Heart right ventricle (tissue), 16 donors: ENCODE measurements around the gene SCRN2. TPM values are rescaled to one million over a fixed set of nuclear protein-coding genes. Genes with fewer than 3 reads are reported as not detected.

Source experiments
- ATAC-seq, 8 donors: fragments of 200-7000 bp; cut with Tn5 transposase; one replicate each; pipeline ENCODE4 v1.9.1; 2020; ENCODE audit warnings: mild to moderate bottlenecking in 8 of 8, moderate library complexity in 8 of 8, moderate number of reproducible peaks in 1 of 8
- DNase-seq, 2 donors: peaks; one replicate each; pipeline ENCODE4 v3.0.0-alpha.2; 2020
- H3K27ac ChIP-seq, 10 donors: fragments of 200-600 bp; sonication (generic) in 2 of 10; one replicate each; pipeline versions ENCODE4 v1.5.0 to v1.8.0; 2020 to 2022; ENCODE audit warnings: mild to moderate bottlenecking in 3 of 10
- H3K27me3 ChIP-seq, 7 donors: fragments of 200-600 bp; one replicate each; pipeline ENCODE4 v1.8.0; 2021 to 2022; ENCODE audit warnings: mild to moderate bottlenecking in 2 of 7
- H3K36me3 ChIP-seq, 9 donors: fragments of 200-600 bp; sonication (generic) in 1 of 9; one replicate each; pipeline versions ENCODE4 v1.5.0 to v1.8.0; 2020 to 2022; ENCODE audit warnings: mild to moderate bottlenecking in 2 of 9
- H3K4me1 ChIP-seq, 9 donors: fragments of 200-600 bp; sonication (generic) in 1 of 9; one replicate each; pipeline versions ENCODE4 v1.5.0 to v1.8.0; 2020 to 2022; ENCODE audit warnings: mild to moderate bottlenecking in 4 of 9
- H3K4me3 ChIP-seq, 10 donors: fragments of 200-600 bp; sonication (generic) in 2 of 10; one replicate each; pipeline versions ENCODE4 v1.5.0 to v1.8.0; 2020 to 2022; ENCODE audit warnings: mild to moderate bottlenecking in 7 of 10, moderate library complexity in 2 of 10
- H3K9me3 ChIP-seq, 11 donors: fragments of 200-600 bp in 10 of 11; sonication (generic) in 2 of 11; one replicate each; pipeline versions ENCODE4 v1.5.0 to v1.8.0; 2013 to 2022; ENCODE audit warnings: mild to moderate bottlenecking in 2 of 11, control low read depth in 1 of 11, moderate library complexity in 1 of 11
- CTCF ChIP-seq, 9 donors: fragments of 200-600 bp; sonication (generic) in 2 of 9; IDR thresholded peaks; one replicate each; pipeline versions ENCODE4 v1.5.0 to v1.8.0; 2021 to 2022; ENCODE audit warnings: antibody characterized with exemption in 9 of 9, mild to moderate bottlenecking in 5 of 9, moderate library complexity in 1 of 9
- WGBS, 2 donors: extraction: QIAGEN DNeasy Blood & Tissue Kit; methylation state at CpG; one replicate each; pipeline ENCODE4 v1.1.7; 2013; ENCODE audit warnings: inconsistent platforms in 1 of 2; 5-methylcytosine and 5-hydroxymethylcytosine counted together
- intact Hi-C, 10 donors: fragments of 100-400 bp; cut with DNase I; formaldehyde crosslinking; loops; one replicate each; pipeline versions ENCODE4 v1.11.1 to v1.14.2; 2022
- polyA plus RNA-seq, 2 donors: library from polyadenylated mRNA; stranded (reverse); fragments of 200-250 nt; gene quantifications; one replicate each; pipeline ENCODE4 v1.2.3, GENCODE V29; 2013
- total RNA-seq, 10 donors: library from RNA; stranded (reverse); fragmentation: NEBNext Ultra II Directional in 3 of 10; extraction: Animal tissue kit (Norgen Biotek cat#: 25700) in 3 of 10; gene quantifications; one replicate each; pipeline versions ENCODE4 v1.2.1 to v1.2.4, GENCODE V29; 2021 to 2023
- donor health status: Arrhythmogenic right ventricular cardiomyopathy.
- donor health status: ischemic (EF 13 %, LVEDD 7.1; RV severe dilation, severe dysfunction).
- donor health status: healthy with polysubstance abuse.
- donor health status: DM: no; HTN: yes; CAD: no.
- donor health status: DM: no; HTN: no; CAD: no.
- donor health status: ischemic (EF 25% LVEDD 6.9; RV normal size, moderate dysfunction).
- donor health status: ischemic (EF 25% LVEDD 5.7; RV mildly dilated, moderate dysfunction).
- donor health status: healthy.
- donor health status: DM: yes; HTN: yes; CAD: no.
- donor health status: Ischemic cardiomyopathy.
- donor health status: ischemic (EF 35%, LVEDD 5.7; RV mildly dilated, moderate dysfunction).
- donor health status: nonischemic (EF 11% LVEDD 7.7; RV severe dilation, severe dysfunction).
- donor health status: DM: yes; HTN: yes; CAD: no.
- donor health status: PGD.
- donor health status: ischemic (EF 29% LVEDD 5.4; RV normal size, mild dysfunction).
- donor health status: nonischemic (EF 23%, LVEDD 6.1; RV moderate dilation, normal function).

SCRN2 gene
- total and polyA plus RNA-seq, 12 donors = 20.6 to 82.5 (median 34.5) TPM

GRCh38 chr17:47815106-47815918 lies 25.8 kb downstream of the SCRN2 start:
- 94 to 95% methylated on average over 21 of the region's 21 CpGs for WGBS, 2 donors

GRCh38 chr17:47813512-47814031 lies 27.5 kb downstream of the SCRN2 start:
- DNase-seq (no peak), ATAC-seq (no peak)
- no peak overlapping the region for H3K27ac ChIP-seq
- no peak overlapping the region for H3K4me3 ChIP-seq
- peaks cover 0 to 6% (median 0%) of the 10 kb centered on the region in 9 donors for H3K4me1 ChIP-seq
- no peak for TF ChIP-seq CTCF (IDR thresholded peaks at IDR 0.05)
- H3K27me3 ChIP-seq = no peaks in the 10 kb centered on the region
- intact Hi-C loops = no loop called here
- 94 to 96% methylated on average over 21 to 22 of the region's 22 CpGs for WGBS, 2 donors
- peaks cover 0 to 99% (median 35%) of the 10 kb centered on the region in 9 donors for H3K36me3 ChIP-seq
- no peaks in the 10 kb centered on the region for H3K9me3 ChIP-seq

More at GRCh38 chr17:47815106-47815918, 25.8 kb downstream of the SCRN2 start:
- intact Hi-C loops = no loop called here
- Histone ChIP-seq H3K9me3 (no peaks in the 10 kb centered on the region), H3K36me3 (peaks cover 0 to 94% (median 26%) of the 10 kb centered on the region in 9 donors), H3K27me3 (no peaks in the 10 kb centered on the region), H3K4me3 (no peak overlapping the region), H3K4me1 (peaks cover 0 to 9% (median under 1%) of the 10 kb centered on the region in 9 donors), H3K27ac (no peak overlapping the region)
- no peak for TF ChIP-seq CTCF (IDR thresholded peaks at IDR 0.05)
- DNase-seq (no peak), ATAC-seq (no peak)

- ATAC-seq = no peak
- Histone ChIP-seq H3K4me1 (peaks cover 0 to 6% (median 0%) of the 10 kb centered on the region in 9 donors), H3K27me3 (no peaks in the 10 kb centered on the region), H3K36me3 (peaks cover 0 to 99% (median 36%) of the 10 kb centered on the region in 9 donors), H3K9me3 (no peaks in the 10 kb centered on the region), H3K4me3 (no peak overlapping the region), H3K27ac (no peak overlapping the region)
- DNase-seq = no peak
- intact Hi-C loops = no loop called here
- 94 to 97% methylated on average over 14 of the region's 14 CpGs for WGBS, 2 donors
- TF ChIP-seq CTCF (IDR thresholded peaks at IDR 0.05) = no peak
Measured at GRCh38 chr17:47813077-47813476, 28.0 kb downstream of the SCRN2 start.

GRCh38 chr17:47812146-47812920 lies 28.7 kb downstream of the SCRN2 start:
- 84 to 86% methylated on average over 18 of the region's 18 CpGs for WGBS, 2 donors
- Histone ChIP-seq H3K4me1 (peaks cover 0 to 6% (median 0%) of the 10 kb centered on the region in 9 donors), H3K36me3 (peaks cover 0 to 99% (median 36%) of the 10 kb centered on the region in 9 donors), H3K4me3 (no peak overlapping the region), H3K9me3 (no peaks in the 10 kb centered on the region), H3K27me3 (no peaks in the 10 kb centered on the region), H3K27ac (no peak overlapping the region)
- no peak for DNase-seq
- TF ChIP-seq CTCF (IDR thresholded peaks at IDR 0.05) = no peak
- no peak for ATAC-seq
- intact Hi-C loops = no loop called here
